ENCODE data around the gene MYH6.

- TF ChIP-seq CTCF (IDR thresholded peaks at IDR 0.05 in 4 of 5, conservative IDR thresholded peaks at IDR 0.05 in 1 of 5) (no peak), POLR2A (IDR thresholded peaks at IDR 0.05) (no peak)
These were observed 6.2 kb upstream of the MYH6 start for GRCh38 chr14:23414254-23414653.
